H54 (cell line): Measurements from ENCODE around the gene VAMP2.

Experiments
- DNase-seq: peaks from one replicate; pipeline ENCODE4 v3.0.0; 2011; ENCODE audit warnings: low spot score, mixed read lengths; ENCODE audit not compliant: insufficient read length
- FAIRE-seq: peaks from 3 replicates; lab custom pipeline; 2011; peaks lifted over from hg19 to GRCh38; lab: Jason Lieb, UNC
- POLR2A ChIP-seq: IDR thresholded peaks from 2 replicates; pipeline ENCODE4 v1.6.1; 2011; ENCODE audit warnings: low read depth, mild to moderate bottlenecking, low read length

Gene VAMP2

GRCh38 chr17:8163978-8164814 lies 1.4 kb upstream of the VAMP2 start:
- DNase-seq (no peak), FAIRE-seq (no peak)
- no peak; the same call in 1 of the 2 replicates for TF ChIP-seq POLR2A

- DNase-seq, result no peak
- TF ChIP-seq POLR2A, result peak; percentile 11; the same call in 1 of the 2 replicates
These were observed 539 bp upstream of the VAMP2 start for GRCh38 chr17:8162997-8163977.

GRCh38 chr17:8161289-8162232 lies 1.2 kb downstream of the VAMP2 start:
- no peak for TF ChIP-seq POLR2A
- no peak for FAIRE-seq
- no peak for DNase-seq

More at GRCh38 chr17:8162997-8163977, 539 bp upstream of the VAMP2 start:
- FAIRE-seq, result no peak

GRCh38 chr17:8160741-8161221 lies 2.0 kb downstream of the VAMP2 start:
- DNase-seq, result no peak
- FAIRE-seq, result no peak
- TF ChIP-seq POLR2A, result no peak

GRCh38 chr17:8160224-8160577 lies 2.5 kb downstream of the VAMP2 start:
- FAIRE-seq (no peak), DNase-seq (no peak)
- TF ChIP-seq POLR2A, result no peak

GRCh38 chr17:8159459-8160223 lies 3.1 kb downstream of the VAMP2 start:
- DNase-seq, result no peak
- no peak for TF ChIP-seq POLR2A
- FAIRE-seq, result no peak

DNA sequence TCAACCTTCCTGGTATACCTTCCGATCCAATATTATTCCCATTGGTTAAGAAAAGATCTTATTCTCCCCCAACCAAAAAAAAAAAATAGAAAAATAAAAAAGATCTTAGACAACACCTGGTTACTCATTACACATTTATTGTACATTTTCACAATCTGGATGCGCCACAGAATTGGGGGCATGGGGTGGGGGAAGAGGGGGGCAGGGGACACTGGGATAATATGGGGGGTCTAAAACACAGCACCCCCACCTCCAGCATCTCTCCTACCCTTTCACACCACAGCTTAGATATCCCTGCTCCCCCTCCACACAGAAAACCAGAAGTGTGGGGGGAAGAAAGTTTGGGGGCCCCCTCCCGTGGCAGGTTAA lies 3.7 kb downstream of the VAMP2 start:
- DNase-seq (no peak), FAIRE-seq (no peak)
- no peak for TF ChIP-seq POLR2A

DNA sequence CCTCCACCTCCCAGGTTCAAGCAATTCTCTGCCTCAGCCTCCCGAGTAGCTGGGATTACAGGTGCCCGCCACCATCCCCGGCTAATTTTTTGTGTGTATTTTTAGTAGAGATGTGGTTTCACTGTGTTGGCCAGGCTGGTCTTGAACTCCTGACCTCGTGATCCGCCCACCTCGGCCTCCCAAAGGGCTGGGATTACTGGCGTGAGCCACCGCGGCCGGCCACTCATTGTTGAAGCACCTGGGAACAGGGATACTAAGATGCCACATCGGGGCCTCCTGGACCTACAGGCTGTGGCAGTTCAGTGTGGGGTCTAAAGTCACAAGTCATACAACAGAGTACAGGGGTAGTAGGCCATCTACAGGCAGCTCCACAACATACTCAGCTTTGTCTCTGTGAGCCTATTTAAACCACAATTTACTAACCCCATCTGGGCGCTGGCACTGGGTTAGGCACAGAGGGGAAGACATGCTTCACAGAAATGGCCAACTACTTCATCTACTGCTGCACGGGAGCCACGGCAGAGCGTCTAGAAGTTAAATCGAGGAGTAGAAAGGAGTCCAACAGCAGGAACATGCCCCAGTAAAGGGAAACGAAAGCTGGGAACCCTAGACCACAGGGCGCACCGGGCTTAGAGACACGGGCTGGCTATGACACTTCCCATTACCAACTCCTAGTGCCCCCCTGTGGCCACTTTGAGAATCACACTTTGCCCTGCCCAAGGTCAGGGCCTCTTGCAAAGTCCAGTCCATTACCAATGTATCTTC lies 4.3 kb downstream of the VAMP2 start:
- FAIRE-seq (no peak), DNase-seq (peak; percentile 87)
- TF ChIP-seq POLR2A, result no peak

DNA sequence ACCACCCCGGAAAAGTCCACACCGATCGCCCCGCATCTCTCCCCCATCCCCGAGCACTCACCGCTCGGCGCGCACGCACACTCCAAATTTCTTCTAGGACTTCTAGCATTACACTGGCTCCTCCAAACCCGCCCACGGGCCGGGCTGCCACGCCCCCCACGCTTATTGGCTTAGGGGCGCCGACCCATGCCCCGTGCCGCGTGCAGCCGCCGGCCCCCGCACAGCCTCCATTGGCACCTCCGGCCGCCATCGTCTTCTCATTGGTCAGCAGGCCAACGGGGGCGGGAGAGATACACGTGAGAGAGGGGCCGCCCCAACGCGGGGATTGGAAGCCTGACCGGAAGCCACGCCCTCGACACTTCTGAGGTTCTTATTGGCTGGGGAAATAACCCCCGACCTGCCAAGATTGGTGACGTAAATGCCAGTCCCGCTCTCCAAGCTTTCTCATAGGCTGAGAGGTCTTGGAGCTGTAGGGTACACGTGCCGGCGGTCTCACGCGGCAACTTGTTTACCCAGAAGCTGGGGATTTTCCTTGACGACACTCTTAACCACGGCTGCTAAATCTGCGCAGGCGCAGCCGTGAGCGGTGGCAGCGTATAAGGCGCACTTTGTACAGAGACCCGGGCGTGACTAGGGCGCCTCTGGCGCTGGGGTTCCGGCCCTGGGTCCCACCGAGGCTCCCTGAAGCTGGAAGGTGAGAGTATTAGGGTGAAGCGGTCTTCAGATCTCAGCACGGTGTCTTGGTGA lies 6.3 kb downstream of the VAMP2 start:
- peak; percentile 41; the same call in 1 of the 2 replicates for TF ChIP-seq POLR2A
- DNase-seq (peak; percentile 98), FAIRE-seq (peak; percentile 90)

- FAIRE-seq, result no peak
These were observed 6.8 kb downstream of the VAMP2 start for GRCh38 chr17:8155996-8156245.

More at GRCh38 chr17:8155996-8156245, 6.8 kb downstream of the VAMP2 start:
- no peak for DNase-seq
- no peak for TF ChIP-seq POLR2A
